GM21360 (cell line): ENCODE data around the gene CPLX1.
"Not testable (repeated sequence)": the region's sequence is repeated elsewhere in the genome, so short reads cannot be mapped to it uniquely, and the experiment has no call there.

ENCODE experiments used
- ATAC-seq: cut with Tn5 transposase; IDR thresholded peaks from one replicate; pipeline ENCODE4 v1.9.1; 2021; ENCODE audit warnings: mild to moderate bottlenecking, moderate library complexity; ENCODE audit not compliant: unreplicated experiment

Gene CPLX1

DNA sequence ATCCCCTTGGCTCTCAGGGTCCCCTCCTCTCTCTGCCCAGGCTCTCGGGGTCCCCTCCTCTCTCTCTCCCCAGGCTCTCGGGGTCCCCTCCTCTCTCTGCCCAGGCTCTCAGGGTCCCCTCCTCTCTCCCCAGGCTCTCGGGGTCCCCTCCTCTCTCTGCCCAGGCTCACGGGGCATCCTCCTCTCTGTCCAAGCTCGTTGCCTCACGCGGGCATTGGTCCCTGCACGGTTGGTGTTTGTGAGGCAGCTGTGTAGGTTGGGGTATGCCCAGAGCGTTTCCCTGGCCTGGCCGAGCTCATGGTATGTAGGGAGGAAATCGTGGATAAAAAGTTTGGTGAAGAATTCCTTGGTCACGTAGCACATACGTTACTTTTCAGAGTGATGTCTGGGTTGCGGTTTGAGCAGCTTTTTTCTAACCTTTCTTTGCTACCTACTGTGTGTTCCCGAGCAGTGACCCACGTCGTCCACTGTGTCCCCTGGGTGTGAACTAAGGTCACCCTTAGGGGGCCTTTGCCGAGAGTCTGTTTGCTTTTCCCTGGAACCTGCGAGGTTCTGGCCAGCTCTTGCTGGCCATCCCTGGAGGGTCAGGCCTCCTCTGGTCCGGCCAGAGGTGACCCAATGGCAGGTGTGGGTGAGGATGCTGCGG, 83.7 kb downstream of the CPLX1 start:
- no peak for ATAC-seq

DNA sequence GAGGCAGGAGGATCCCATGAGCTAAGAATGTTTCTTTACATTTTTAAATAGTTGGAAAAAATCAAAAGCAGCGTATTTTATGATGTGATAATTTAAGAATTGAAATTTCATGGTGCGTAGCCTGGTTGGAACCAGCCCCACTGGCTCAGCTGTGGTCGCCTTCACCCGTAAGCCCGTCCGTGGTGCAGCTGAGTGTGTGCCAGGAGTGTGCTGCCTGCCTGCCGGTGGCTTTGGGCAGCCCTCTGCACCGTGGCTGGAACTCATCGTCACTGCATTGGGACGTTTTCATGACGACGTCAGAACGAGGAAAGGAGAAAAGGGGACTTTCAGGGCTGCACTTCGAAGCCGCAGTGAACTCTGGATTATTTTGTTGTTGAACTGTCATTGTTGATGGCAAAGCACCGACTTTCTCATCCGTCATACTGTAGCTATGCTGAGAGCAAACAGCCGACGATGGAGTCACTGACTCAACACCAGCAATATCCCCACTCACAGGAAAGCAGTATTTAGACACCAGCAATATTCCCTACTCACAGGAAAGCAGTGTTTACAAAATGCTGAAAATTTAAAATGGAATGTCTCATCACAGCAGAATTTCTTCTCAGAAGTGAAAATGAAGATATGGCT, 85.2 kb downstream of the CPLX1 start:
- ATAC-seq: no peak

DNA sequence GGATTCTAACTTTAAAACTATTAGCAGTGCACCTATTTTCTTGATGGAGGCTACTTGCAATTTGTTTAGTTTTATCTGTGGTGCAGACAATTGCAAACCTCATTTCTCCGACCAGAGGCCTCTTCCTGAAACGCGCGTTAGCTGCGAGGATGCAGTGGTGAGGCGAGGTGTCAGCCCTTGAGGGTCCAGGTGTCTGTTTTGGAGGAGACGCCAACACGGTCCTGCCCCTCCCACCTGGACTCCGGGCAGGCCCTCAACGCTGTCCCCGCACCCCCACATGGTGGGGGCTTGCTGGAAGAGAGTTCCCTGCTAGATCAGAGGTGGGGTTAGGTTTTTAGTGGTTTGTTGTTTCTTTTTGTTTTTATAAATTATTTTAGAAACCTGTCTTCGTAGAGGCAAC, 85.9 kb downstream of the CPLX1 start:
- ATAC-seq: no peak

DNA sequence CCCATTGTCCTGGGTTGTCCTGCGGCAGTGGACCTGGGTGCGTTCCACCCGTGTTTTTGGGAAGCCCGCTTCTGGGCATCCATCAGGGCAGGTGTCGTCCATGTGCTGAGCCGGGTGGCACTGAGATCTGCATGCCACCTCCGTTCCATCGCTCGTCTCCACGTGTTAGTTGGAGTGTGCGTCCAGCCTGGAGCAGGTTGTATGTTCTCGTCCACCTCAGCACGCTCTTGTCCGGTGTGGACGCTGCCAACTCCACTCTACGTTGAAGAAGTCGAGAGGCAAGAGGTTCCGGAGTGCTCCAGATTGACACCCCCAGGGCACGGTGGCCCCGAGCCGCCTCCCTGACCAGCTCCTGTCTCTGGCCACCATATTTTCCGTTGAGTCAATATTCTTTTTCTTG, 86.4 kb downstream of the CPLX1 start:
- ATAC-seq: no peak

DNA sequence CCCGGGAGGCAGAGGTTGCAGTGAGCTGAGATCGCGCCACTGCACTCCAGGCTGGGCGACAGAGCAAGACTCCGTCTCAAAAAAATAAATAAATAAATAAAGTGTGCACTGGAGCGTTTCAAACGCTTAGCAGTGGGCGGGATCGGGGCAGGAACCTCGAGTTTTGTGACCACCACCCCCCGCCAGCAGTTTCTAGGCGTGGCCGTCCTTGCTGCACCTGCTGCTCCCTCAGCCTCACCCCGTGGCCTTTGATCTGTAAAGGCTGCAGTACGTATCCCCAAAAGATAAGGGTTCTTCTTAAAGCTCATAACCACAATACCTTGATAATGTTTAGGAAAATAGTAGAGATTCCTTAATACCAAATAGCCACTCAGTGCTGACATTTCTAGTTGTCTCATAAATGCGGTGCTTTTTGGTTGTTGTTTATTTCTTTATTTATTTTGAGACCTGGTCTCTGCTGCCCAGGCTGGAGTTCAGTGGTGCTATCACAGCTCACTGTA, 87.1 kb downstream of the CPLX1 start:
- ATAC-seq: no peak

DNA sequence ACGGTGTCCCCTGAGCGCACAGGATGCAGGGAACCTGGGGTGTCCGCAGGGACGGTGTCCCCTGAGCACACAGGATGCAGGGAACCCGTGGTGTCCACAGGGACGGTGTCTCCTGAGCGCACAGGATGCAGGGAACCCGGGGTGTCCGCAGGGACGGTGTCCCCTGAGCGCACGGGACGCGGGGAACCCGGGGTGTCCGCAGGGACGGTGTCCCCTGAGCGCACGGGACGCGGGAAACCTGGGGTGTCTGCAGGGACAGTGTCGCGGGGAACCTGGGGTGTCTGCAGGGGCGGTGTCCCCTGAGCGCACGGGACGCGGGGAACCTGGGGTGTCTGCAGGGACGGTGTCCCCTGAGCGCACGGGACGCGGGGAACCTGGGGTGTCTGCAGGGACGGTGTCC, 89.4 kb downstream of the CPLX1 start:
- ATAC-seq: not testable (repeated sequence)

DNA sequence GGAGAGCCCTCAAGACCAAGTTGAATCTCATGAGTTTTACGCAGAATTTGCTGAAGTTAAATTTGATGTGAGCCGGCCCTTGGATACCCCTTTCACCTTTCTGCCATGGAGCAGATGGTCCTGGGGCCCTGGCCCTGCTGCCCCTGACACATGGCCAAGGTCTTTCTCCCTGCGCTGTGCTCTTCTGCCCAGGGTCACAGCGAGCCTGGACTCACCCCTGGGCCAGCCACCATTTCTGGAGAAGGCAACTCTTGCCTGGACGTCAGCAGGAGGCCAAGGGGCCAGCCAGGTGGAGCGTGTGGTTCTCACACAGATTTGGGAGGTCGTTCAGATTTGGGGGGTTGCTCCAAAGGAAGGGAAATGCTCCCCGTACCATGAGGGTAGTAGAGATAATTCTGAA, 90.3 kb downstream of the CPLX1 start:
- no peak for ATAC-seq
